Measurements from ENCODE around the gene MCC.

DNA sequence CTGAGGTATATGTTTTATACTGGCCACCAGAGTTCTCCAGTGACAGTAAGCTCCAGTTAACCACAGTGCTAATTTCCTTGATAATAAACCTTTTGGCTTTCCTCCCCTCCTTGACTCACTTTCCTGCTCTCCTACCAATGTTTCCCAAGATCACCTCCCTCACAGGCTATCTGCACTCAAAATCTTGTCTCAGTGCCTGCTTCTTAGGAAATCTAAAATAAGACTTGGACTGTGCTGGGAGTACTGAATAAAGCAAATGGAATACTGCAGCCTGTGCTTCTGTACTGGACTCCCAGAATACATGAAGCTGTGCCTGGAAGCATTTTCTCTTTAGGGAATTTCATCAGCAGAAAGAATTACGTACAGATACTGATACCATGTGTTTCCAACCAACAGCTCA is 513.4 kb downstream of the MCC start:
- TF ChIP-seq, protein P1, sequence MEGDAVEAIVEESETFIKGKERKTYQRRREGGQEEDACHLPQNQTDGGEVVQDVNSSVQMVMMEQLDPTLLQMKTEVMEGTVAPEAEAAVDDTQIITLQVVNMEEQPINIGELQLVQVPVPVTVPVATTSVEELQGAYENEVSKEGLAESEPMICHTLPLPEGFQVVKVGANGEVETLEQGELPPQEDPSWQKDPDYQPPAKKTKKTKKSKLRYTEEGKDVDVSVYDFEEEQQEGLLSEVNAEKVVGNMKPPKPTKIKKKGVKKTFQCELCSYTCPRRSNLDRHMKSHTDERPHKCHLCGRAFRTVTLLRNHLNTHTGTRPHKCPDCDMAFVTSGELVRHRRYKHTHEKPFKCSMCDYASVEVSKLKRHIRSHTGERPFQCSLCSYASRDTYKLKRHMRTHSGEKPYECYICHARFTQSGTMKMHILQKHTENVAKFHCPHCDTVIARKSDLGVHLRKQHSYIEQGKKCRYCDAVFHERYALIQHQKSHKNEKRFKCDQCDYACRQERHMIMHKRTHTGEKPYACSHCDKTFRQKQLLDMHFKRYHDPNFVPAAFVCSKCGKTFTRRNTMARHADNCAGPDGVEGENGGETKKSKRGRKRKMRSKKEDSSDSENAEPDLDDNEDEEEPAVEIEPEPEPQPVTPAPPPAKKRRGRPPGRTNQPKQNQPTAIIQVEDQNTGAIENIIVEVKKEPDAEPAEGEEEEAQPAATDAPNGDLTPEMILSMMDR (IDR thresholded peaks at IDR 0.05) = no peak
- TF ChIP-seq POLR2A (IDR thresholded peaks at IDR 0.05) = no peak

All from ovary (tissue), 3 donors.